Skeletal muscle satellite cell (primary cell): ENCODE results near the gene DLX3.

ENCODE experiments used
- H3K27me3 ChIP-seq: 2 replicates; pipeline ENCODE4 v1.7.0; 2013; ENCODE audit warnings: low read length; ENCODE audit not compliant: control insufficient read depth, insufficient read depth
- H3K36me3 ChIP-seq: 2 replicates; pipeline ENCODE4 v1.7.0; 2013; ENCODE audit warnings: mild to moderate bottlenecking, control low read depth, low read length; ENCODE audit not compliant: insufficient read depth
- H3K4me1 ChIP-seq: 2 replicates; pipeline ENCODE4 v1.7.0; 2013; ENCODE audit warnings: low read length; ENCODE audit not compliant: control insufficient read depth, insufficient read depth
- H3K4me2 ChIP-seq: 2 replicates; pipeline ENCODE4 v1.7.0; 2013; ENCODE audit warnings: mild to moderate bottlenecking, low read length
- H3K4me3 ChIP-seq: 2 replicates; pipeline ENCODE4 v1.7.0; 2013; ENCODE audit warnings: low read length
- H3K9ac ChIP-seq: 2 replicates; pipeline ENCODE4 v1.7.0; 2013; ENCODE audit warnings: mild to moderate bottlenecking, low read depth, low read length, moderate library complexity
- H3K9me3 ChIP-seq: replicated peaks from 2 replicates; pipeline ENCODE4 v1.7.0; 2013; ENCODE audit warnings: mild to moderate bottlenecking, control low read depth, low read length

The DLX3 gene

GRCh38 chr17:49969134-49969759 is 25.8 kb downstream of the DLX3 start, which contains the start of gene DLX4:
DLX4 (plus strand) TSS chr17:49969190; CDS start chr17:49969469, 279 bp downstream.
- Histone ChIP-seq H3K4me1 (peaks cover 35% of the 10 kb centered on the region), H3K9ac (no peak within 1 kb of the TSS), H3K9me3 (no peaks in the 10 kb centered on the region), H3K4me3 (peak within 1 kb of the TSS; percentile 69), H3K4me2 (peak within 1 kb of the TSS; percentile 95), H3K27me3 (peaks cover 96% of the 10 kb centered on the region), H3K36me3 (no peaks in the 10 kb centered on the region)

DNA sequence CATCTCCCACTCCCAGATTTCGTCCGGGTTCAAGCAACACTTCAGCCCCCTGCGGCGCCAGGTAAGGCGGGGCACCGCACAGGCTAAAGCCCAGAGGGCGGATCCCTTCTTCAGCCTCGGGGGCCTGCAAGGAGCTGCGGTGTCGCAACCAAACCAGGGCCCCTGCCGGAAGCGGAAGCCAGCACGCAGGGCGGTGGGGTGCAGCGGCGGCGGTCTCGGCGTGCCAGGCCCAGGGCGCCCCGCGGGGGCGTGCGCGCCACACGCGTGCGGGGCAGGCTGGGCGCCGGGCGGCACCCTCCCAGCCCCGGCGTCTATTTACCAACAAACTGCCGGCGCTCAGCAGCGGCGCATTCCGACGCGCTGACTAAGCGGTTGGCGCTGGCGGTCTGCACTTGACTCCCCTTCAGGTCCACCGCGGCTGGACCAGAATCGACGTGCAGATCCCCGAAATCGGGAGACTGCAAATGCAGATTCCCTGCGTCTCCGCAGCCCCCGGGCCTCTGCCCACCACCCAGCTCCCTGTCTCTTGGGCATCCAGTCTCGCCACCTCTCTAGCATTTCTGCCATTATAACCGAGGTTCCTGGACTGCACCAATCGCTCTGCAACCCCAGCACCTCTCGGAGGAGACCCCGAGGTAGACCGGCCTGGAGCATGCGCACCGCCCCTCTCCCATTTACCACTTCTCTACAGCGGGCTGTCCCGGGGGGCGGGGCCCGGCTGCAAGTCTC is 26.5 kb downstream of the DLX3 start:
- H3K4me2 ChIP-seq = peak overlapping the region; percentile 95
- H3K27me3 ChIP-seq = peaks cover 96% of the 10 kb centered on the region
- no peaks in the 10 kb centered on the region for H3K9me3 ChIP-seq
- peak overlapping the region; percentile 69 for H3K4me3 ChIP-seq
- peaks cover 39% of the 10 kb centered on the region for H3K4me1 ChIP-seq
- H3K9ac ChIP-seq = no peak overlapping the region
- H3K36me3 ChIP-seq = no peaks in the 10 kb centered on the region

GRCh38 chr17:49967621-49968404 is 27.2 kb downstream of the DLX3 start:
- H3K4me3 ChIP-seq = peak overlapping the region; percentile 69

GRCh38 chr17:49967205-49967604 is 27.8 kb downstream of the DLX3 start:
- peaks cover 96% of the 10 kb centered on the region for H3K27me3 ChIP-seq

More at GRCh38 chr17:49967621-49968404, 27.2 kb downstream of the DLX3 start:
- peaks cover 96% of the 10 kb centered on the region for H3K27me3 ChIP-seq
- peak overlapping the region; percentile 95 for H3K4me2 ChIP-seq
- no peak overlapping the region for H3K9ac ChIP-seq
- H3K36me3 ChIP-seq = no peaks in the 10 kb centered on the region
- H3K4me1 ChIP-seq = peaks cover 39% of the 10 kb centered on the region
- no peaks in the 10 kb centered on the region for H3K9me3 ChIP-seq

GRCh38 chr17:49966767-49967166 is 28.3 kb downstream of the DLX3 start:
- H3K36me3 ChIP-seq = no peaks in the 10 kb centered on the region
- H3K27me3 ChIP-seq = peaks cover 93% of the 10 kb centered on the region
- H3K4me2 ChIP-seq = no peak overlapping the region
- no peak overlapping the region for H3K4me3 ChIP-seq
- no peaks in the 10 kb centered on the region for H3K9me3 ChIP-seq
- H3K9ac ChIP-seq = no peak overlapping the region
- H3K4me1 ChIP-seq = peaks cover 29% of the 10 kb centered on the region

More at GRCh38 chr17:49967205-49967604, 27.8 kb downstream of the DLX3 start:
- Histone ChIP-seq H3K9ac (no peak overlapping the region), H3K4me1 (peaks cover 33% of the 10 kb centered on the region), H3K36me3 (no peaks in the 10 kb centered on the region), H3K9me3 (no peaks in the 10 kb centered on the region), H3K4me3 (no peak overlapping the region), H3K4me2 (no peak overlapping the region)

DNA sequence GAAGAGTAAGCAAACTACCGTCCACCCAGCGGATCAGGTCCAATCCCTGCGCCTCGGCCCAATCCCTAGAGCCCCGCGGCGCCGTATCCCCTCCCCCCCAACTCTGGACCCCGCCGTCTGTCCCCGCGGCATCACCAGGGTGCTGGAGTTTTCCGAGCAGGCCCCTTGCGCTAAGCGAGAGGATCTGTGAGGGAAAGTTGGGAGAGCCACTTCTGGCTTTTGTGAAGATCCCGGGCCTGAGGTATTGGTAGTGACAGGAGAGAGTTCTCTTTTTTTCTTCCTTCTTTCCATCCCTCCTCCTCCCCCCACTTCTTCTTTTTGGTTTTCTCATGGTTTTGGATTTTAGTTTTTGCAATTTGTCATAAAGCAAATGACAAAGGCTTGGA is 29.5 kb downstream of the DLX3 start:
- H3K9ac ChIP-seq = no peak overlapping the region
- H3K4me3 ChIP-seq = no peak overlapping the region

GRCh38 chr17:49964769-49965523 is 30.1 kb downstream of the DLX3 start:
- Histone ChIP-seq H3K27me3 (peaks cover 78% of the 10 kb centered on the region), H3K9ac (no peak overlapping the region), H3K4me3 (no peak overlapping the region), H3K36me3 (no peaks in the 10 kb centered on the region), H3K4me2 (peak overlapping the region; percentile 48), H3K4me1 (peaks cover 24% of the 10 kb centered on the region), H3K9me3 (no peaks in the 10 kb centered on the region)

More for the DNA sequence above, 29.5 kb downstream of the DLX3 start:
- peaks cover 84% of the 10 kb centered on the region for H3K27me3 ChIP-seq
- no peaks in the 10 kb centered on the region for H3K36me3 ChIP-seq
- no peak overlapping the region for H3K4me2 ChIP-seq
- H3K9me3 ChIP-seq = no peaks in the 10 kb centered on the region
- peaks cover 24% of the 10 kb centered on the region for H3K4me1 ChIP-seq

DNA sequence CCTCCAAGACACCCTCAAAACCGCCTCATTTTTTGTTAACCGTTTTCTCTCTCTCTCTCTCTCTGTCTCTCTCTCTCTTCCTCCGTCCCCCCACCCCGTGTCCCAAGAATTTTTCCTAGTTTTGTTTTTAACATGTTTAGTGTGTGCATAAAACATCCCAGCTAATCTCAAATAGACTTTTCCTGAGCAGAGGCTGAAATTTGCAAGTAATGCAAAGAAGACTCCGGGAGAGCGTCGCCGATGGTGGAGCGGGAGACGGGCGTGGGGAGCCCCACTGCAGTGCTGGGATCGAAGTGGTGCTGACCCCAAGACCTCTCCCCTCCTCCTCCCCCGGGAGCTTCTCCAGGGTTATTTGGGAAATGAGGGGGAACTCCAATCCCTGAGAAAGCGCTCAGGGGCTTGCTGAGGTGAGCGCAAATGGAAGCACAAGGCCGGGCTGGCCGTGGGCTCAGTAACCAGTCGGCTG is 30.7 kb downstream of the DLX3 start:
- peaks cover 73% of the 10 kb centered on the region for H3K27me3 ChIP-seq
- H3K4me2 ChIP-seq = peak overlapping the region; percentile 48
- no peaks in the 10 kb centered on the region for H3K36me3 ChIP-seq
- no peak overlapping the region for H3K4me3 ChIP-seq
- no peak overlapping the region for H3K9ac ChIP-seq
- peaks cover 28% of the 10 kb centered on the region for H3K4me1 ChIP-seq
- H3K9me3 ChIP-seq = no peaks in the 10 kb centered on the region

DNA sequence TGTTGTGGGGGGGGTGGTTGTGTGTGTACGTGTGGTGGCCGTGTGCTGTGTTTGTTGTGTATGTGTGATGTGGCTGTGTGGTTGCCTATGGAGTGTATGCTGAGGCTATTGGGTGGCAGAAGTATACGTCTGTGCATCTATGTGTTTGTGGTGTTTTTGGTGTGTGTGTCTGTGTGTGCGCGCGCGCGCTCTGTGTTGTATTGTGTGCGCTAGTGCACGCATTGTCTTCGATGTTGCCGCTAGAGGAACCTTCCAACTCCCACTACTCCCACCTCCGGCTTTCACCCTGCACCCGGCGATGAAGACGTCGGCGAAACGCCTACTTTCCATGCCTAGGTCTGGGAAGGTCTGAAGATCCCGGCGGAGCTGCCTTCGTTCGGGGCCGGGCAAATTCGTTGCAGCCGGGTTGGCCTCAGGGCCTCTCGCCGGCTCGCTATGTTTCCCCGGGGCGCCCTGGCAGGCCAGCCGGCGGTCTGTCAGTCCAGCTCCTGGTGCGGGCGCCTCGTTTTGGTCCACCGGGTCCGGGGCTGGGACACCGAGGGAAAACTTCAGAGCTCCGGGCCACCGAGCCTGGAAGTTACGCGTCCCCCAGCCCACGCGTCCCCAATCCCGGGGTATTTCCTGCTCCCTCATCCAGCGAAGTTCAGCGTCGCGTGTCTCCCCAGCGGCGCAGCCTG is 31.3 kb downstream of the DLX3 start:
- H3K4me3 ChIP-seq = no peak overlapping the region
- no peaks in the 10 kb centered on the region for H3K36me3 ChIP-seq
- peaks cover 69% of the 10 kb centered on the region for H3K27me3 ChIP-seq
- peak overlapping the region; percentile 48 for H3K4me2 ChIP-seq
- peaks cover 27% of the 10 kb centered on the region for H3K4me1 ChIP-seq
- no peaks in the 10 kb centered on the region for H3K9me3 ChIP-seq
- no peak overlapping the region for H3K9ac ChIP-seq

DNA sequence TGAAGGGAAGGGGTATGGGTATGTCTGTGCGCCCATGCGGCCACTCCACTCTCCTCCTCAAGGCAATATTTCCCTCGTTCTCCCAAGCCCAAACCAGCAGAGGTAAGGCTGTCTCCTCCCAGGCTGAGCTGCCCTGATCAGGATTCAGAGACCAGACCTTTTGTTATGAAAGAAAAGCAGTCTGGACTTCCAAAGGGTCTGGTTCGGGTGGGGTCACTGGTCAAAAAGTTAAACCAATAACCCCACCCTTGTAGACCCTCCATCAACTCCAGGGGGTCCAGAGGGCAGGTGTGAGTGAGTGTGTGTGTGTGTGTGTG is 31.8 kb downstream of the DLX3 start:
- H3K9me3 ChIP-seq = no peaks in the 10 kb centered on the region
- H3K9ac ChIP-seq = no peak overlapping the region
- no peak overlapping the region for H3K4me2 ChIP-seq
- H3K27me3 ChIP-seq = peaks cover 65% of the 10 kb centered on the region
- H3K36me3 ChIP-seq = no peaks in the 10 kb centered on the region
- peaks cover 22% of the 10 kb centered on the region for H3K4me1 ChIP-seq
- no peak overlapping the region for H3K4me3 ChIP-seq
